Memory B cell (primary cell): ENCODE data around the gene CDK17.
"Not testable (repeated sequence)": the region's sequence is repeated elsewhere in the genome, so short reads cannot be mapped to it uniquely, and the experiment has no call there.

Experiments used
- ATAC-seq: fragments of 150-1000 bp; cut with Tn5 transposase; 2 replicates; pipeline ENCODE4 v1.10.0; 2021; ENCODE audit warnings: low read depth, mild to moderate bottlenecking, moderate library complexity
- DNase-seq, 2 donors: peaks; one replicate each; pipeline ENCODE4 v3.0.0; 2022; ENCODE audit warnings: low spot score in 2 of 2
- H3K27ac Mint-ChIP-seq: one replicate; pipeline ENCODE4 v1.8.0; 2022; ENCODE audit warnings: mild to moderate bottlenecking, moderate library complexity, mixed read lengths
- H3K27me3 Mint-ChIP-seq: one replicate; pipeline ENCODE4 v1.8.0; 2022; ENCODE audit warnings: mixed read lengths
- H3K36me3 Mint-ChIP-seq: one replicate; pipeline ENCODE4 v1.8.0; 2022; ENCODE audit warnings: mild to moderate bottlenecking, mixed read lengths
- H3K4me1 Mint-ChIP-seq: one replicate; pipeline ENCODE4 v1.8.0; 2022; ENCODE audit warnings: mixed read lengths
- H3K4me3 Mint-ChIP-seq: one replicate; pipeline ENCODE4 v1.8.0; 2022; ENCODE audit warnings: mild to moderate bottlenecking, moderate library complexity, mixed read lengths
- H3K9me3 Mint-ChIP-seq: one replicate; pipeline ENCODE4 v1.8.0; 2022; ENCODE audit warnings: mixed read lengths

The CDK17 gene

DNA sequence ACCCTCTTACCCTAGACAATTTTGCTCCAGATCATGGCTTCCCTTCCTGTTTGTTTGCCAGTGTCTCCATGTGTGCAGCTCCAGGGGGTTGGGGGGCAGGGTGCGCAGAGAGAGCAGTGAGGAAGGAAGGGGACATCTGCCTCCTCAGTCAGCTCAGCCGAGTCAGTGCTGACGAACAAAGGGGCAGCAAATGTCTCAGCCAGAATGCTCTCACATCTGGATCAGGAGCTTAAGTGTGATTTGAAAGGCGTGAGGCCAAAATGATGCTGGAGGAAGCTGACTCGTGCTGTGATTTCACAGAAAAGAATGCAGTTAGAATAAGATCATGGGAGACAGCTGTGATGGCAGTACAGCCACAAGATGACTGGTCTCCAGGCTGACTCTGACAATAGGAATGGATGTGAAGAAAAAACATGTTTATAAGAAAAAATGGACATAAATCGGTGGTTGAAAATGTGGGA, 27.1 kb upstream of the CDK17 start:
- H3K27ac Mint-ChIP-seq: no peak overlapping the region
- H3K4me1 Mint-ChIP-seq: no peaks in the 10 kb centered on the region
- ATAC-seq (no peak), DNase-seq (no peak)
- H3K4me3 Mint-ChIP-seq: no peak overlapping the region
- no peaks in the 10 kb centered on the region for H3K36me3 Mint-ChIP-seq
- H3K9me3 Mint-ChIP-seq: no peaks in the 10 kb centered on the region
- H3K27me3 Mint-ChIP-seq: no peaks in the 10 kb centered on the region

DNA sequence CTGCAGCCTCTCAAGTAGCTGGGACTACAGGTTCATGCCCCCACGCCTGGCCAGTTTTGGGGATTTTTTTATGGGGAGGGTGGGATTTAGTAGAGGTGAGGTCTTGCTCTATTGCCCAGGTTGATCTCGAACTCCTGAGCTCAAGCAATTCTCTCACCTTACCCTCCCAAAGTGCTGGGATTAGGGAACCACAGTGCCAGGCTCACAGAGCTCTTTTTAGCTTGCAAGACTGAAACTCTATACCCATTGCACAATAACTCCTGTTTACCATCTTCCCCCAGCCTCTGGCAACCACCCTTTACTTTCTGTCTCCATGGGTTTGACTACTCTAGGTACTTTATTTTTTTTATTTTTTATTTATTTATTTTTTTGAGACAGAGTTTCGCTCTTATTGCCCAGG, 25.7 kb upstream of the CDK17 start:
- DNase-seq: no peak
- no peaks in the 10 kb centered on the region for H3K27me3 Mint-ChIP-seq
- no peak overlapping the region for H3K4me3 Mint-ChIP-seq
- no peak for ATAC-seq
- H3K27ac Mint-ChIP-seq: no peak overlapping the region
- H3K36me3 Mint-ChIP-seq: no peaks in the 10 kb centered on the region
- H3K9me3 Mint-ChIP-seq: no peaks in the 10 kb centered on the region
- peaks cover 2% of the 10 kb centered on the region for H3K4me1 Mint-ChIP-seq

DNA sequence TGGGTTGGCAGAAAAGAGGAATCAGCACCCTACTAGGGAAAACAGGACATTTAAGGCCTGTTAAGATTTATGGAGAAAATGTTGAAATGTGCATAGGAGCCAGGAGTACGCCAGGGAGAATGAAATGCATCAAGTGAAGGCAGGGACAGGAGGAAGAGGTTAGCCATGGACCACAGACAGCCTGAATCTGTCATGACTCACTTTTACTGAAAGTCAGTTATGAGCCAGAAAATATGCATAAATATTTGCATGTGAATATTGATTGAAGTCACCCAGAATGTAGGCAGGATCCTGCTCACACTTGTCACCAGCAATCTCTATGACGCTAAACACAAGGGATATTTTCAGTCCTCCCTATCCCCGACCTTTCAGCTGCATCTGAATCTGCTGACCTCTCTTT, 25.1 kb upstream of the CDK17 start:
- Mint-ChIP-seq H3K9me3 (no peaks in the 10 kb centered on the region), H3K4me3 (no peak overlapping the region), H3K36me3 (no peaks in the 10 kb centered on the region), H3K27ac (no peak overlapping the region), H3K27me3 (no peaks in the 10 kb centered on the region), H3K4me1 (peaks cover 4% of the 10 kb centered on the region)
- ATAC-seq (no peak), DNase-seq (no peak)

DNA sequence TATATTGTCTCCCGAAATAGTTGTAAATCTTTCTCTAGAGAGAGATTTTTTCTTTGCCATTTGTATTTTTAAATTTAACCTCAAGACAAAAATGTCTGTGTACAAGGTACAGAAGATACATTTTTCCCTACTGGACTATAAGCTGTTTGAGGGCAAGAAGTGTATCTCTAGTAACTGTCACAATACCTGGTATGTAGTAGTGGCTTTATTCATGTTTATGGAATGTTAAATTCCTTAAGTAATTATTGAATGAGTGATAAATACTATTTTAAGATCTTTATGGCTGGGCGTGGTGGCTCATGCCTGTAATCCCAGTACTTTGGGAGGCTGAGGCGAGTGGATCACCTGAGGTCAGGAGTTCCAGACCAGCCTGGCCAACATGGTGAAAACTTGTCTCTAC, 24.4 kb upstream of the CDK17 start:
- no peak overlapping the region for H3K27ac Mint-ChIP-seq
- ATAC-seq (no peak), DNase-seq (no peak)
- H3K4me3 Mint-ChIP-seq: no peak overlapping the region
- no peaks in the 10 kb centered on the region for H3K27me3 Mint-ChIP-seq
- no peaks in the 10 kb centered on the region for H3K36me3 Mint-ChIP-seq
- H3K9me3 Mint-ChIP-seq: no peaks in the 10 kb centered on the region
- H3K4me1 Mint-ChIP-seq: peaks cover 10% of the 10 kb centered on the region

DNA sequence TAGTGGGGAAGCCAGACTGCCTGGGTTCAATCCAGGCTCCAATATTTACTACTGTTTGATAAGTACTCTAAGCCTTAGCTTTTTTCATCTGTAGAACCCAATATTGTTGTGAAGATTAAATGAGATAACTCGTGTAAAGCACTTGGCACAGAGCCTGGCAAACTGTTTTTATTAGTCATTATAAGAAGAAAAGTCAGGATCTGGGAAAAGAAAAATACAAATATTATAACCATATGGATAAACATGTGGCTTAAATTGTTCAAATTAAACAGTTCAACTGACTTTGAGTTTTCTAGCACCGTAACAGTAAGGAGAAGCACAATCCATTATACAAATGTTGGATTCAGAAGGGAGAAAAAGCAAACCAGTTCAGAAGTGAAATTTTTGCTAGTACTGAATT, 22.0 kb upstream of the CDK17 start:
- Mint-ChIP-seq H3K4me1 (peaks cover 10% of the 10 kb centered on the region), H3K36me3 (no peaks in the 10 kb centered on the region)
- ATAC-seq: no peak

DNA sequence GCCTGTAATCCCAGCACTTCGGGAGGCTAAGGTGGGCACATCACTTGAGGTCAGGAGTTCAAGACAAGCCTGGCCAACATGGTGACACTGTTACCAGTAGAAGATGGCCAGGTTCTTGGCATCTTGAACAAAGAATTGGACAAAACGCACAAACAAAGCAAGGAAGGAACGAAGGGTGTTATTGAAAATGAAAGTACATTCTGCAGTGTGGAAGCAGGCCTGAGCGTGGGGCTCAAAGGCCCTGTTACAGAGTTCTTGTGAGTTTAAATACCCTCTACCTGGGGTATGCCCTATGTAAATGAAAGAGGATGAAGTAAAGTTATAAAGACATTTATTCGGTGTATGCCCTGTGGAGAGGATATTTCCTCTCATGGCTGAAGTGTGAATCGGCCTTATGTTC, 20.8 kb upstream of the CDK17 start:
- H3K4me1 Mint-ChIP-seq: peaks cover 10% of the 10 kb centered on the region
- ATAC-seq (no peak), DNase-seq (no peak)
- no peaks in the 10 kb centered on the region for H3K9me3 Mint-ChIP-seq
- H3K27me3 Mint-ChIP-seq: no peaks in the 10 kb centered on the region
- H3K4me3 Mint-ChIP-seq: peak overlapping the region; percentile 80
- no peaks in the 10 kb centered on the region for H3K36me3 Mint-ChIP-seq
- H3K27ac Mint-ChIP-seq: peak overlapping the region; percentile 60

More for the DNA sequence above, 22.0 kb upstream of the CDK17 start:
- no peak for DNase-seq
- no peaks in the 10 kb centered on the region for H3K9me3 Mint-ChIP-seq
- H3K27ac Mint-ChIP-seq: no peak overlapping the region
- no peaks in the 10 kb centered on the region for H3K27me3 Mint-ChIP-seq
- H3K4me3 Mint-ChIP-seq: no peak overlapping the region

DNA sequence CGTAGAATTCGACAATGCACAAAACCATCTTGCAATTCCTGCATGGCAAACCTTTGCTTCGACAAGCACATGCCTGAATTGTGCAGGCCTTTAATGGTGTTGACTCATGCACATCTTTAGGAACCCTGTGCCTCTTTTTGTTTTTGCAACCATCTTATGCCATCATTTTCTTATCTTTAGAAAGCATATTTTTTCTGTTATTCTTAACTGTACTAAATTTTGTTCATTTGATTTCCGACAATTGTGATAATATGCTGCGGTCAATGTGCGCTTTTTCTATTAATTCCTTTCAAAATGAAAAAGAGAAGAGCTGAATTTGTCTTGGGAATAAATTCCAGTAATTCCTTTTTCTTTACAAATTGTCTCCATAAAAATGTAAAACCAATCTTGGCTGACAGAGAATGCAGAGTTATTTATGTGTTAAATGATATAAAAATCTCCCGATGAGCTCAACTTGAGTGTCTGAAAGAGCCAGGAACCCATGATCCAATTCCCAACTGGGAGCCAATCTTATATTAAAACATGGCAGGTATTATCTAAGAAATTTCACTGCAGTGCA, 20.1 kb upstream of the CDK17 start:
- Mint-ChIP-seq H3K4me3 (no peak overlapping the region), H3K4me1 (peaks cover 10% of the 10 kb centered on the region), H3K36me3 (no peaks in the 10 kb centered on the region), H3K9me3 (no peaks in the 10 kb centered on the region), H3K27ac (no peak overlapping the region), H3K27me3 (no peaks in the 10 kb centered on the region)
- DNase-seq (no peak), ATAC-seq (no peak)

DNA sequence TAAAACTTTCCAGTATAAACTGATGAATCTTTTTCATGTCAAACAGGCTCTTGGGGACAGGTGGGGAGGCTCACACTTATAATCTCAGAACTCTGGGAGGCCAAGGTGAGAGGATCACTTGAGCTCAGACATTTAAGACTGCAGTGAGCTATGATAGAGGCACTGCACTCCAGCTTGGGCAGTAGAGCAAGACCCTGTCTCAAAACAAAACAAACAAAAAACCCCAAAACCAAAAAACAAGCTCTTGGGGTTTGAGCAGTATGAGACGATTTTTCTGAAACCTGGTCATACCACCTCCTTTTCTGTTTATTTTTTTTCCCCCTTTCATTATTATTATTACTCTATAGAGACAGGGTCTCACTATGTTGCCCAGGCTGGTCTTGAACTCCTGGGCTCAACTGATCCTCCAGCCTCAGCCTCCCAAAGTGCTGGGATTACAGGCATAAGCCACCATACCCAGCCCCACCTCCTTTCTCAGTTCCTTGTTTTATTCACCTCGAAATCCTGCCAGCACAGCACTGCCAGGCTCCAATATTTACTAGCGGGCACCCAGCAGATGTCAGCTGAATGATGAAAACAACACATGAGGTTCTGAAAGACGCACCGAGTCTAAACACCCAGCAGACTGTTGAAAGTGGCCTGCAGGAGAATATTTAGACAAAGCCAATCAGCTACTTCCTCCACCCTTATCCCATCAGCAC, 19.5 kb upstream of the CDK17 start:
- Mint-ChIP-seq H3K9me3 (no peaks in the 10 kb centered on the region), H3K27me3 (no peaks in the 10 kb centered on the region), H3K36me3 (no peaks in the 10 kb centered on the region), H3K4me1 (peaks cover 10% of the 10 kb centered on the region), H3K27ac (no peak overlapping the region), H3K4me3 (no peak overlapping the region)
- ATAC-seq (peak; percentile 65), DNase-seq (no peak)

DNA sequence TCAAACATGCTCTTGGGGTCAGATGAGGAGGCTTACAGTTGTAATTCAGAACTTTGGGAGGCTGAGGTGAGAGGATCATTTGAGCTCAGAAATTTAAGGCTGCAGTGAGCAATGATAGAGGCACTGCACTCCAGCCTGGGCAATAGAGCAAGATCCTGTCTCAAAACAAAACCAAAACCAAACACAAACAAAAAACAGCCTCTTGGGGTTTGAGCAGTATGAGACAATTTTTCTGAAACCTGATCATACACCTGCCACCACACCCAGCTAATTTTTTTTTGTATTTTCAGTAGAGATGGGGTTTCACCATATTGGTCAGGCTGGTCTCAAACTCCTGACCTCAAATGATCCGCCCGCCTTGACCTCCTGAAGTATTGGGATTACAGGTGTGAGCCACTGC, 17.4 kb upstream of the CDK17 start:
- H3K4me3 Mint-ChIP-seq, DNase-seq, H3K9me3 Mint-ChIP-seq, H3K27me3 Mint-ChIP-seq, H3K4me1 Mint-ChIP-seq, H3K27ac Mint-ChIP-seq, H3K36me3 Mint-ChIP-seq, ATAC-seq: not testable (repeated sequence)

DNA sequence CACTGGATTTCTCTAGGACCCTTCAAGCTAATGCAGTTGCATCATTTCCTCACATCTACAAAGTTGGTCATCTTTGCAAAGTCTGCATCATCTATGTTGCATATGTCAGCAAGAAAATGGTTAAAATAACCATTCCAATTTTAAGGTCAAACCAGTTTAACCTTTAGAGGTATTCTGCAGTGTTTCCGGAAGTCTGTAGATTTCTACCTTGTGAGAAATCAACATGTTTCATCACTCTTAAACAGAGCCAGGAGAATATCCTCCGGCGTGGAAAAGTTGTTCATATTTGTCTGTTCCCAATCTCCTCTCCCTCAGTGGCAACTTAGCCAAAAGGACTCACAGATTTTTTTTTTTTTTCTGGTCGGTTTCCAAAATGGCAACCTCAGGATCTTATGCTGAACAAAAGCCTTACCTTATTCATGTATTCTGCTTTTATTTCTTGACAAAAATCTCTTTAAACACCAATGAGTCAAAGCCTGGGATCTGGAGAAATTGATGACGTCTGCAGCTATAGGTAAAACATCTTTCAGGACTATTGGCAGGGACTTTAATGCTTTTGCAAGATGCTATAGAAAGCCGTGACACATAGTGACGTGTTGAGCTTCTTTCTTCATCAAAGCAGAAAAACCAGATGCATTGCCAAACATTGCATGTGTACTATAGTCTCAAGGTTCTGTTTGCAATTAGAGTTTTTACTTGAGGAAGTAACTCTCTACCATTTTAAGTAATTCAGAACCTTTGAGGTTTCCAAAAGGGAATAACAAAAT, 16.0 kb upstream of the CDK17 start:
- H3K4me3 Mint-ChIP-seq: no peak overlapping the region
- no peak for ATAC-seq
- peaks cover 10% of the 10 kb centered on the region for H3K4me1 Mint-ChIP-seq

DNA sequence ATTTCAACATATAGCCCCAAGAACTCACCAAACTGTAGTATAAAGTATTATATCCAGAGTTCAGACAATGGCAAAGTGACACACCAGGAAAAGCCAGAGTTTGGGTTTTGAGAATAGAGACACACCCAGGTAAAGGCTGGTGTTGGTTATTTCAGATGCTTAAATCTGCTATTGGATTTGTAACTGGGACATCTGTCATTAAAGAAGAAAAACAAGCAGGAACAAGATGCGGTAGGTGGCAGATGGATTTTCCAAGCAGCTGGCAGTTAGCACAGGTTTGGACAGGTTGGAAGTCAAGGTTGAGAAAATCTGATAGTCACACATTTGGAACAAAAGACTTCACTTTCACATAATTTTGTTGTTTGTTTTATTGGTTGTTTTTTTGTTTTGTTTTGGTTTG, 14.4 kb upstream of the CDK17 start:
- DNase-seq: no peak
- Mint-ChIP-seq H3K4me1 (peaks cover 3% of the 10 kb centered on the region), H3K27ac (no peak overlapping the region), H3K27me3 (peaks cover 2% of the 10 kb centered on the region), H3K4me3 (no peak overlapping the region), H3K36me3 (no peaks in the 10 kb centered on the region), H3K9me3 (no peaks in the 10 kb centered on the region)
- no peak for ATAC-seq

More for the DNA sequence above, 16.0 kb upstream of the CDK17 start:
- Mint-ChIP-seq H3K9me3 (no peaks in the 10 kb centered on the region), H3K27ac (no peak overlapping the region), H3K36me3 (no peaks in the 10 kb centered on the region), H3K27me3 (peaks cover 2% of the 10 kb centered on the region)
- DNase-seq: no peak

DNA sequence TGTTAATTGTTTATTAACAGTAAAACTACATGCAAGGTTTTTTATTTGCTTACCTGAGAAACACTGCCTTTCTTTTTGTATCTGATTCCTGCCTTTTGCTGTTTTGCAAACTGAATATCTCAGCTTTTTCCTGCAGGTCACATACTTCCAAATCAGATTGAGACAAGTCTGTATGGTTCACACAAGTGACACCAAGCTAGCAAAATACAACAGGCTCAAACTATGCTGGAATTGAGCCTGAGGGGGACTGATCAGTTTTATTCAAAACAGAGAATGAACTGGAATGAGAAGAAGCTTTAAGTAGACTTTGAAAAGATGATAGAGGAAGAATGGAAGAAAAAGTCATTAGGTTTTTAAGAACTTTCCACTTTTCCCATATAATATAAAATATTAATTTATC, 12.2 kb upstream of the CDK17 start:
- peaks cover 2% of the 10 kb centered on the region for H3K27me3 Mint-ChIP-seq
- H3K4me1 Mint-ChIP-seq: peaks cover 16% of the 10 kb centered on the region
- H3K9me3 Mint-ChIP-seq: no peaks in the 10 kb centered on the region
- no peak overlapping the region for H3K4me3 Mint-ChIP-seq
- no peak overlapping the region for H3K27ac Mint-ChIP-seq
- DNase-seq (no peak), ATAC-seq (no peak)
- H3K36me3 Mint-ChIP-seq: no peaks in the 10 kb centered on the region

DNA sequence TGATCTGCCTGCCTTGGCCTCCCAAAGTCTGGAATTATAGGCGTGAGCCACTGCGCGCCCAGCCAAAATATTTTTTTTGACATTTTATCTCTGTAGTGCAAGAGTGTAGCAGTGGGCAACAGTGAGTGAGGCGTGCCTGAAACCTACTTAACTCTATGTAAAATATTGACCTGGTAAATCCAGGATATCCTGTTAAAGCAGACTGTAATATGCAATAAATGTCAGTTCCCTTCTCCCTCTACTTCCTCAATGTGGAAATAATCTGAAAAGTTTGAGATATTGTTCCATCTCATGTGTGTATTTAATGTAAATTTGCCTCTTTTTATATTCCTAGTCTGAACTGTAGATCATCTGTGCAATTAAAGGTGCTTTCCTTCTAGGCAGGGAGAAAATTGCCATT, 9.5 kb upstream of the CDK17 start:
- H3K4me3 Mint-ChIP-seq: no peak overlapping the region
- peaks cover 22% of the 10 kb centered on the region for H3K4me1 Mint-ChIP-seq
- no peaks in the 10 kb centered on the region for H3K9me3 Mint-ChIP-seq
- ATAC-seq (no peak), DNase-seq (no peak)
- H3K27me3 Mint-ChIP-seq: peaks cover 2% of the 10 kb centered on the region
- H3K36me3 Mint-ChIP-seq: no peaks in the 10 kb centered on the region
- H3K27ac Mint-ChIP-seq: no peak overlapping the region

DNA sequence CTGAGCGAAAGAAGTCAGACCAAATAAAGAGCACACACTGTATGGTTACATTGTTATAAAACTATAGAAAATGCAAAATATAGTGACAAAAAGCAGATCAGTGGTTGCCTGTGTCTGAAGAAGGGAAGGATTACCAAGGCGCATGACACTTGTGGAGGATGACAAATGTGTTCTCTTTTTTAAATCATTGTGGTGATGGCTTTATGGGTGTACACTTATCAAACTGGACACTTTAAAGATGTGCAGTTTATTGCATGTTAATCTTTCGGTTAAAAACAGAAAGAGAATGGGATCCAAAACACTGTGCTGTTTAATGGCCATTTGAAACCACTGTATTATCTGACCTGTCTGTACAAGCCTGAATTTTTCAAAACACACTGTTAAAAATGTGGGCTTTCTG, 8.8 kb upstream of the CDK17 start:
- H3K27me3 Mint-ChIP-seq: peaks cover 2% of the 10 kb centered on the region
- no peaks in the 10 kb centered on the region for H3K36me3 Mint-ChIP-seq
- DNase-seq: no peak
- no peak overlapping the region for H3K4me3 Mint-ChIP-seq
- peaks cover 22% of the 10 kb centered on the region for H3K4me1 Mint-ChIP-seq
- H3K9me3 Mint-ChIP-seq: no peaks in the 10 kb centered on the region
- no peak overlapping the region for H3K27ac Mint-ChIP-seq
- no peak for ATAC-seq
